Body of pancreas (tissue), 4 donors: ENCODE measurements around the gene CNNM4. TPM values are rescaled to one million over a fixed set of nuclear protein-coding genes. Genes with fewer than 3 reads are reported as not detected.

Experiments used
- ATAC-seq: fragments of 150-250 bp; one replicate; pipeline ENCODE4 v1.9.1; 2016
- DNase-seq, 4 donors: peaks; one replicate each; pipeline ENCODE4 v3.0.0-alpha.2; 2019
- H3K27ac ChIP-seq, 4 donors: fragments of 200-600 bp; sonication (generic); 1 replicate in 3 of 4; 2 replicates in 1 of 4; pipeline versions ENCODE4 v1.5.1 to v1.6.1; 2016 to 2019; ENCODE audit warnings: mild to moderate bottlenecking in 1 of 4, mixed read lengths in 1 of 4, moderate library complexity in 1 of 4
- H3K27me3 ChIP-seq, 2 donors: fragments of 200-600 bp; sonication (generic); one replicate each; pipeline ENCODE4 v1.6.0; 2016; ENCODE audit warnings: mild to moderate bottlenecking in 1 of 2
- H3K36me3 ChIP-seq, 2 donors: fragments of 200-600 bp; sonication (generic); replicated peaks in 1 of 2; 2 replicates each; pipeline ENCODE4 v1.5.1; 2016; ENCODE audit warnings: low read depth in 2 of 2; ENCODE audit not compliant: insufficient read depth in 1 of 2
- H3K4me1 ChIP-seq: fragments of 200-600 bp; sonication (generic); one replicate; pipeline ENCODE4 v1.6.0; 2016
- H3K4me3 ChIP-seq, 2 donors: fragments of 200-600 bp; sonication (generic); 1 replicate in 1 of 2; 2 replicates in 1 of 2; pipeline ENCODE4 v1.5.1; 2016 to 2019
- H3K9me3 ChIP-seq, 3 donors: fragments of 200-600 bp; sonication (generic); 1 replicate in 2 of 3; 2 replicates in 1 of 3; pipeline ENCODE4 v1.5.1; 2016
- POLR2A ChIP-seq, 3 donors: fragments of 450-650 bp; IDR thresholded peaks; one replicate each; pipeline ENCODE4 v1.6.1; 2016; ENCODE audit warnings: antibody characterized with exemption in 3 of 3, mild to moderate bottlenecking in 2 of 3
- WGBS, 2 donors: methylation state at CpG; one replicate each; pipeline ENCODE4 v1.1.5; 2017; 5-methylcytosine and 5-hydroxymethylcytosine counted together
- intact Hi-C: fragments of 100-400 bp; cut with DNase I; formaldehyde crosslinking; loops from one replicate; pipeline ENCODE4 v1.15.1; 2023
- total RNA-seq, 2 donors: library from RNA; depleted of rRNA; stranded (reverse); fragments of >200 nt; gene quantifications; one replicate each; pipeline ENCODE4 v1.1.0, GENCODE V29; 2016
- TF ChIP-seq, protein P1 (sequence below), 7 experiments: fragments of 450-650 bp in 4 of 7; fragments of 200-600 bp in 3 of 7; sonication (generic) in 3 of 7; IDR thresholded peaks; one replicate each; pipeline ENCODE4 v1.5.1; 2016 to 2019; ENCODE audit warnings: antibody characterized with exemption in 7 of 7

The CNNM4 gene
- total RNA-seq, 2 donors from 2014 or later, result 4.3 to 7.8 TPM

DNA sequence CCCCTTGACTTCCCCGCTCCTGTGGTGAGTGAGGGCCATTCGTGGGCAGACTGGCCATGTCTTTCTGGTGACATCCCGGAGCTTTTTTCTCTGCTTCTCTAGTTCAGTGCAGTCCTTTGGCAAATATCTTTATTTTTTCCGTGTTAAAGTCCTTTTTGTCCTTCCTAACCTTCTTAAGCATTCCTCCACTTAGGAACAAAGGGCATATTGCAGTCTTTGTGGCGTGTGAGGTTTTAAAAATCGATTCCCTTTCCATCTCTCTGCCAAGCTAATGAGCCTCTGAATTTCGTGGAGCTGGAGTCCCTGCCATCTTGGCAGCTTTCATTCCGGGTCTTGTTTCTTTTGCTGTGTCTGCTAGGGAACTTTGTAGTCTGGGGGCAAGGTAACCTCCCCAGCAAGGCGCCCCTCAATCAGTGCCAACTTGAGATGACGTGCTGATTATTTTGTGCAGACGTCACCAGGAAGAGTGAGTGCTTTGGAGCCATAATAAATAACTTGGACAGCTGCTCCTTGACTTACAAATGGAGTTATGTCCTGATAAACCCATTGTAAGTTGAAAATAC lies 60.5 kb downstream of the CNNM4 start:
- H3K4me1 ChIP-seq, result peaks cover 81% of the 10 kb centered on the region
- intact Hi-C loops, result no loop called here
- H3K27me3 ChIP-seq, result no peaks in the 10 kb centered on the region
- no peak for ATAC-seq
- DNase-seq, result no peak
- H3K9me3 ChIP-seq, result no peaks in the 10 kb centered on the region
- peak overlapping the region in 3 of 4 donors; percentile 37 to 94 (median 67) for H3K27ac ChIP-seq
- peaks cover 0 to 4% of the 10 kb centered on the region in 2 donors for H3K36me3 ChIP-seq
- 27 to 30% methylated on average over 11 of the region's 11 CpGs for WGBS, 2 donors
- TF ChIP-seq, protein P1, sequence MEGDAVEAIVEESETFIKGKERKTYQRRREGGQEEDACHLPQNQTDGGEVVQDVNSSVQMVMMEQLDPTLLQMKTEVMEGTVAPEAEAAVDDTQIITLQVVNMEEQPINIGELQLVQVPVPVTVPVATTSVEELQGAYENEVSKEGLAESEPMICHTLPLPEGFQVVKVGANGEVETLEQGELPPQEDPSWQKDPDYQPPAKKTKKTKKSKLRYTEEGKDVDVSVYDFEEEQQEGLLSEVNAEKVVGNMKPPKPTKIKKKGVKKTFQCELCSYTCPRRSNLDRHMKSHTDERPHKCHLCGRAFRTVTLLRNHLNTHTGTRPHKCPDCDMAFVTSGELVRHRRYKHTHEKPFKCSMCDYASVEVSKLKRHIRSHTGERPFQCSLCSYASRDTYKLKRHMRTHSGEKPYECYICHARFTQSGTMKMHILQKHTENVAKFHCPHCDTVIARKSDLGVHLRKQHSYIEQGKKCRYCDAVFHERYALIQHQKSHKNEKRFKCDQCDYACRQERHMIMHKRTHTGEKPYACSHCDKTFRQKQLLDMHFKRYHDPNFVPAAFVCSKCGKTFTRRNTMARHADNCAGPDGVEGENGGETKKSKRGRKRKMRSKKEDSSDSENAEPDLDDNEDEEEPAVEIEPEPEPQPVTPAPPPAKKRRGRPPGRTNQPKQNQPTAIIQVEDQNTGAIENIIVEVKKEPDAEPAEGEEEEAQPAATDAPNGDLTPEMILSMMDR (IDR thresholded peaks at IDR 0.05), result no peak
- no peak for TF ChIP-seq POLR2A (IDR thresholded peaks at IDR 0.05)
- H3K4me3 ChIP-seq, result no peak overlapping the region

DNA sequence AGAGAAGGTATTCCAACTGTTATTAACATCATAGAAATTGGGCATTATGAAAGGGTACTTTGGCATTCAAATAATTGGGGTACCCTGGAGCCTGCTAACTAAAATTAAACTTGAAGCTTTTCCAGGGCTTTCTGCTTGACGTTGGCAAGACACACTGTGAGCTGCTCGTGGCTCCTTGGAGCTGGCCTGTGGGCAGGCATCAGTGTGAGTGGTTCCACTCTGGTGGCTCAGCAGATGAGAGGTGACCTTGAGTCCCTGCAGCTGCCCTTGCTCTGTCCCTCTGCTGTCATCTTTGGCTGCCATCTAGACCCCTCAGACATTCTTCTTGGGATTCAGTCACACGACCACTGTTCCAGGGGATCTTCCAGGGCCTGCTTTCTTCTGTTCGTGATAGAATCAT lies 62.1 kb downstream of the CNNM4 start:
- ATAC-seq, result no peak
- intact Hi-C loops, result no loop called here
- Histone ChIP-seq H3K27me3 (no peaks in the 10 kb centered on the region), H3K4me3 (no peak overlapping the region), H3K27ac (peak overlapping the region in 1 of 4 donors; percentile 10), H3K4me1 (peaks cover 72% of the 10 kb centered on the region), H3K36me3 (peaks cover 4 to 12% of the 10 kb centered on the region in 2 donors), H3K9me3 (no peaks in the 10 kb centered on the region)
- no peak for TF ChIP-seq POLR2A (IDR thresholded peaks at IDR 0.05)
- TF ChIP-seq, protein P1 (IDR thresholded peaks at IDR 0.05), result no peak
- WGBS, 2 donors, result 70 to 100% methylated on average over 1 to 4 of the region's 4 CpGs
- no peak for DNase-seq

DNA sequence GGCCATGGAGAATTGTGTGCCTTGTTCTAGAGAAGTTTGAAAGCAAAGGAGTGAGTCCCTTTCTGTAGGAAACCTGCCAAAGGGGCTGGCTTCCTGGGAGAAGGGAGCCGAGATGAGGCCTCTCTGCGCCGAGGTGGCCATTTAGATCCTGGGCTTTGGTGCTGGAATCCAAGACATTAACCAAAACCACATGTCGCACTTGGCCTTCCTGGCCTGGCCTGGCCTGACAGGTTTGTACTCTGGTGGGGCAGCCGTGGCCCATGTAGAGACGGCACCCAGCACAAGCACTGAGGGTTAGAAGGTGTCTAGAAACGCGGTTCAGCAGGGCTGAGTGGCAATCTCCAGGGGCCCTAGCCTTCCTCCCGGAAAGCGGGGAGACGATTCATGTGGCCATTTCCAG lies 62.5 kb downstream of the CNNM4 start:
- 74 to 89% methylated on average over 9 to 11 of the region's 11 CpGs for WGBS, 2 donors
- H3K4me1 ChIP-seq, result peaks cover 68% of the 10 kb centered on the region
- peak overlapping the region in 1 of 4 donors; percentile 9 for H3K27ac ChIP-seq
- H3K9me3 ChIP-seq, result no peaks in the 10 kb centered on the region
- no peak for TF ChIP-seq POLR2A (IDR thresholded peaks at IDR 0.05)
- TF ChIP-seq, protein P1 (IDR thresholded peaks at IDR 0.05), result no peak
- DNase-seq (no peak), ATAC-seq (no peak)
- no peak overlapping the region for H3K4me3 ChIP-seq
- intact Hi-C loops, result no loop called here
- peaks cover 8 to 16% of the 10 kb centered on the region in 2 donors for H3K36me3 ChIP-seq
- H3K27me3 ChIP-seq, result no peaks in the 10 kb centered on the region

DNA sequence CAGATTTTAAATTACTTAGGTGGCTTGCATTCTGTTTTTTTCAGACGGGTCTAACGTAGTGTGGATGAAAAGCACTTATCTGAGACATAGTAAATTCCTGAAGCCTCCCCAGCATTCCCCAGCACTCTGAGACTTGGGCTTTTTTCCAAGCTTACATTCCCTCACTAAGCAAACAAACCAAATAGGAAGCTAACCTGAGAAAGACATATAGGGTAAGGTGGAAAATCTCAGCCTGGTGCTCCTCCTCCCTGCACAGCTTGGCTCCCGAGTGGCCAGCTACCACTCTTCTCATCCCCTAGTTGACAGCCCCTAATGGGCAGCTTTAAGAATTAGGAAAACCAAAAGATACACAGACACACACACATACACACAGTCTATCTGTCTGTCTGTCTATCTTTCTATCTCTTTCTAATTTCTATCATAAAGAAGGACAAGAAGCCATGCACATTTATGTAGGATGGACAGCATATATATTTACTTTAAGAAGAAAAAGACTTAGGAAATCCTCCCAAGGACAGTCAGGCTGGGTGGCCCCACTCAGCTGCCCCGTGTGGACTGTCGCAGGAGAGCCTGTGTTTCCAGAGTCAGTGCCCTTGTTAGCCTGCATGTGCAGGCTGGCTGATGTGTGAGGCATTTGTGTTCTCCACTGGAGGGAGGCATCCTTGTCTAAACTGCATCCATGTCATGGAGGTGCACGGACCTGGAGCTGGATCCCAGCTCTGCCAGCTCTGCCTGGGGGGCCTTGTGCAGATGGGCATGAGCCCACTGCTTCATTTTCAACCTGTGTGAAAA lies 63.6 kb downstream of the CNNM4 start:
- TF ChIP-seq, protein P1 (IDR thresholded peaks at IDR 0.05), result no peak
- TF ChIP-seq POLR2A (IDR thresholded peaks at IDR 0.05), result no peak
- Histone ChIP-seq H3K36me3 (peaks cover 9 to 23% of the 10 kb centered on the region in 2 donors), H3K9me3 (no peaks in the 10 kb centered on the region), H3K4me3 (no peak overlapping the region), H3K4me1 (peaks cover 57% of the 10 kb centered on the region), H3K27ac (no peak overlapping the region), H3K27me3 (no peaks in the 10 kb centered on the region)
- ATAC-seq, result no peak
- no peak for DNase-seq
- WGBS, 2 donors, result 38 to 49% methylated on average over 6 of the region's 6 CpGs
- intact Hi-C loops, result no loop called here
